Measurements from ENCODE around the gene DOCK9.

DNA sequence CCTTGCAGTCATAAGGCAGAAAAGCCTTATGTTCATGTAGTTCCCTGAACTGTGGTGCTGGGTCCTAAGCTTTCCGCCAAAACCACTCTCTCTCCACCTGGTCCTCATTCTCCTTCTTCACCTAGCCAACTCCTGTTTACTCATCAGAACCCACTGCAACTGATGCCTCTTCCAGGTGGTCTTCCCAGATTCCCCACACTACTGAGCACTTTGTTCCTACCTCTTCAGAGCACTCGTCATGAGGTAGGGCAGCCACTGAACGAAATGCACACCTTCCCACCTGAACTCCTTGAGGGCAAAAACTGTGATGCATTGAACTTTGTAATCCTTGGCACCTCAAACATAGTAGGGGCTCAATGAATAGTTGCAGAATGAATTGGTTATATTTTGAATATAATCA is 100.4 kb downstream of the DOCK9 start:
- TF ChIP-seq, protein P1, sequence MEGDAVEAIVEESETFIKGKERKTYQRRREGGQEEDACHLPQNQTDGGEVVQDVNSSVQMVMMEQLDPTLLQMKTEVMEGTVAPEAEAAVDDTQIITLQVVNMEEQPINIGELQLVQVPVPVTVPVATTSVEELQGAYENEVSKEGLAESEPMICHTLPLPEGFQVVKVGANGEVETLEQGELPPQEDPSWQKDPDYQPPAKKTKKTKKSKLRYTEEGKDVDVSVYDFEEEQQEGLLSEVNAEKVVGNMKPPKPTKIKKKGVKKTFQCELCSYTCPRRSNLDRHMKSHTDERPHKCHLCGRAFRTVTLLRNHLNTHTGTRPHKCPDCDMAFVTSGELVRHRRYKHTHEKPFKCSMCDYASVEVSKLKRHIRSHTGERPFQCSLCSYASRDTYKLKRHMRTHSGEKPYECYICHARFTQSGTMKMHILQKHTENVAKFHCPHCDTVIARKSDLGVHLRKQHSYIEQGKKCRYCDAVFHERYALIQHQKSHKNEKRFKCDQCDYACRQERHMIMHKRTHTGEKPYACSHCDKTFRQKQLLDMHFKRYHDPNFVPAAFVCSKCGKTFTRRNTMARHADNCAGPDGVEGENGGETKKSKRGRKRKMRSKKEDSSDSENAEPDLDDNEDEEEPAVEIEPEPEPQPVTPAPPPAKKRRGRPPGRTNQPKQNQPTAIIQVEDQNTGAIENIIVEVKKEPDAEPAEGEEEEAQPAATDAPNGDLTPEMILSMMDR (IDR thresholded peaks at IDR 0.05 in 4 of 5, conservative IDR thresholded peaks at IDR 0.05 in 1 of 5) = no peak
- TF ChIP-seq POLR2A (IDR thresholded peaks at IDR 0.05) = no peak

Measured in gastrocnemius medialis (tissue), 4 donors.